ENCODE measurements around the gene C7orf25. TPM values are rescaled to one million over a fixed set of nuclear protein-coding genes. Genes with fewer than 3 reads are reported as not detected.
A peak's percentile ranks its signal among the peaks of the same experiment; 100 is the strongest.

Gene C7orf25
- total and polyA plus RNA-seq, 4 donors, result 0.88 to 7.4 (median 2.1) TPM

- TF ChIP-seq ZBTB33 (IDR thresholded peaks at IDR 0.05), result no peak
These were observed 34.2 kb upstream of the C7orf25 start (continued) for GRCh38 chr7:42945821-42946626.

- Histone ChIP-seq H3K27ac (ENCODE audit: low read depth in 1 of 2, low read length in 2 of 2) (no peak overlapping the region), H3K4me1 (ENCODE audit: control insufficient read depth in 4 of 4, insufficient read depth in 4 of 4, low read length in 3 of 4) (no peaks in the 10 kb centered on the region), H3K9me3 (ENCODE audit: control insufficient read depth in 4 of 4, low read length in 3 of 4) (no peaks in the 10 kb centered on the region), H3K4me3 (ENCODE audit: low read depth in 1 of 3, low read length in 3 of 3) (no peak overlapping the region), H3K9ac (ENCODE audit: low read depth in 1 of 2, low read length in 2 of 2) (no peak overlapping the region), H3K36me3 (ENCODE audit: control insufficient read depth in 4 of 4, insufficient read depth in 3 of 4, low read depth in 1 of 4, low read length in 3 of 4) (peaks cover 0 to 22% (median 17%) of the 10 kb centered on the region in 4 donors), H3K27me3 (ENCODE audit: control insufficient read depth in 4 of 4, insufficient read depth in 4 of 4, low read length in 3 of 4) (no peaks in the 10 kb centered on the region)
- DNase-seq (ENCODE audit: low spot score), result peak; percentile 79
- TF ChIP-seq CTCF (IDR thresholded peaks at IDR 0.05; ENCODE audit: low read depth, low read length, missing input control) (peak; percentile 80), RAD21 (IDR thresholded peaks at IDR 0.05) (peak; percentile 87 to 92), SP1 (IDR thresholded peaks at IDR 0.05) (no peak)
- WGBS, result 50% methylated on average over 13 of the region's 13 CpGs
These were observed 29.3 kb upstream of the C7orf25 start for GRCh38 chr7:42940985-42941847.

- no peaks in the 10 kb centered on the region for H3K4me1 ChIP-seq (ENCODE audit: control insufficient read depth in 4 of 4, insufficient read depth in 4 of 4, low read length in 3 of 4)
- no peaks in the 10 kb centered on the region for H3K9me3 ChIP-seq (ENCODE audit: control insufficient read depth in 4 of 4, low read length in 3 of 4)
- DNase-seq (ENCODE audit: low spot score), result no peak
- WGBS, result 85% methylated on average over 4 of the region's 4 CpGs
- no peak overlapping the region for H3K4me3 ChIP-seq (ENCODE audit: low read depth in 1 of 3, low read length in 3 of 3)
- no peak overlapping the region for H3K27ac ChIP-seq (ENCODE audit: low read depth in 1 of 2, low read length in 2 of 2)
- no peaks in the 10 kb centered on the region for H3K27me3 ChIP-seq (ENCODE audit: control insufficient read depth in 4 of 4, insufficient read depth in 4 of 4, low read length in 3 of 4)
- TF ChIP-seq FOXA1 (IDR thresholded peaks at IDR 0.05) (no peak), MAX (IDR thresholded peaks at IDR 0.05) (no peak), YY1 (IDR thresholded peaks at IDR 0.05) (no peak), TAF1 (conservative IDR thresholded peaks at IDR 0.05) (no peak), RAD21 (IDR thresholded peaks at IDR 0.05) (no peak), ATF3 (IDR thresholded peaks at IDR 0.05) (no peak), CTCF (IDR thresholded peaks at IDR 0.05; ENCODE audit: low read depth, low read length, missing input control) (no peak)
- H3K9ac ChIP-seq (ENCODE audit: low read depth in 1 of 2, low read length in 2 of 2), result no peak overlapping the region
- H3K36me3 ChIP-seq (ENCODE audit: control insufficient read depth in 4 of 4, insufficient read depth in 3 of 4, low read depth in 1 of 4, low read length in 3 of 4), result peaks cover 2 to 37% (median 28%) of the 10 kb centered on the region in 4 donors
These were observed 27.8 kb upstream of the C7orf25 start for GRCh38 chr7:42939457-42940240.

All from liver (tissue), 9 donors.